BE2C (cell line): ENCODE data around the gene HECTD2.
"Not testable (repeated sequence)": the region's sequence is repeated elsewhere in the genome, so short reads cannot be mapped to it uniquely, and the experiment has no call there.

ENCODE experiments used
- DNase-seq: peaks from one replicate; pipeline ENCODE4 v3.0.0-alpha.2; 2020
- H3K27me3 ChIP-seq: fragments of 250-450 bp; sonication (Bioruptor Pico); 2 replicates; pipeline ENCODE4 v1.5.1; 2020; ENCODE audit warnings: mild to moderate bottlenecking
- H3K36me3 ChIP-seq: fragments of 250-450 bp; sonication (Bioruptor Pico); 2 replicates; pipeline ENCODE4 v1.5.1; 2020; ENCODE audit warnings: mild to moderate bottlenecking
- H3K4me1 ChIP-seq: fragments of 250-450 bp; sonication (Bioruptor Pico); 2 replicates; pipeline ENCODE4 v1.5.1; 2020
- H3K4me3 ChIP-seq: 2 replicates; pipeline ENCODE4 v1.5.1; 2011; ENCODE audit warnings: low read depth, low read length
- H3K9me3 ChIP-seq: fragments of 250-450 bp; sonication (Bioruptor Pico); 2 replicates; pipeline ENCODE4 v1.5.1; 2020
- CTCF ChIP-seq: IDR thresholded peaks from 2 replicates; pipeline ENCODE4 v1.5.1; 2012; ENCODE audit warnings: mild to moderate bottlenecking, low read depth, low read length

Gene HECTD2

GRCh38 chr10:91389636-91390512 lies 20.3 kb upstream of the HECTD2 start:
- DNase-seq, result no peak
- peak; percentile 59 for TF ChIP-seq CTCF
- Histone ChIP-seq H3K27me3 (peaks cover 19% of the 10 kb centered on the region), H3K9me3 (no peaks in the 10 kb centered on the region), H3K4me1 (no peaks in the 10 kb centered on the region), H3K36me3 (no peaks in the 10 kb centered on the region), H3K4me3 (no peak overlapping the region)

GRCh38 chr10:91390513-91390825 lies 19.7 kb upstream of the HECTD2 start:
- not testable (repeated sequence) for H3K36me3 ChIP-seq, H3K4me1 ChIP-seq, DNase-seq, H3K4me3 ChIP-seq, H3K9me3 ChIP-seq
- peaks cover 14% of the 10 kb centered on the region for H3K27me3 ChIP-seq

GRCh38 chr10:91391920-91392319 lies 18.2 kb upstream of the HECTD2 start:
- Histone ChIP-seq H3K4me1 (no peaks in the 10 kb centered on the region), H3K9me3 (no peaks in the 10 kb centered on the region), H3K4me3 (no peak overlapping the region), H3K36me3 (no peaks in the 10 kb centered on the region), H3K27me3 (peaks cover 14% of the 10 kb centered on the region)
- no peak for DNase-seq
- no peak for TF ChIP-seq CTCF

- DNase-seq, result no peak
- Histone ChIP-seq H3K4me3 (no peak overlapping the region), H3K27me3 (no peaks in the 10 kb centered on the region), H3K36me3 (no peaks in the 10 kb centered on the region), H3K4me1 (no peaks in the 10 kb centered on the region), H3K9me3 (no peaks in the 10 kb centered on the region)
- TF ChIP-seq CTCF, result no peak
Measured at GRCh38 chr10:91406322-91406721, 3.8 kb upstream of the HECTD2 start.

GRCh38 chr10:91409069-91409868 lies 875 bp upstream of the HECTD2 start:
- peak; percentile 78 for DNase-seq
- Histone ChIP-seq H3K4me3 (peak overlapping the region; percentile 92), H3K4me1 (no peaks in the 10 kb centered on the region; the same call in none of the 2 replicates), H3K36me3 (no peaks in the 10 kb centered on the region), H3K9me3 (no peaks in the 10 kb centered on the region), H3K27me3 (no peaks in the 10 kb centered on the region)
- peak; percentile 17 for TF ChIP-seq CTCF

GRCh38 chr10:91410638-91411371 lies 661 bp downstream of the HECTD2 start:
- peak overlapping the region; percentile 89 for H3K4me3 ChIP-seq
- H3K36me3 ChIP-seq, result no peaks in the 10 kb centered on the region
- no peaks in the 10 kb centered on the region for H3K27me3 ChIP-seq
- DNase-seq, result no peak
- H3K9me3 ChIP-seq, result no peaks in the 10 kb centered on the region
- no peaks in the 10 kb centered on the region; the same call in none of the 2 replicates for H3K4me1 ChIP-seq
- TF ChIP-seq CTCF, result no peak
